A204.1 (cell line): ENCODE data around the gene NUP98.
A peak's percentile ranks its signal among the peaks of the same experiment; 100 is the strongest.

Source experiments
- FAIRE-seq: peaks from 2 replicates; lab custom pipeline; 2012; peaks lifted over from hg19 to GRCh38; lab: Jason Lieb, UNC

The NUP98 gene

GRCh38 chr11:3797329-3798090 lies at the start of gene NUP98:
TSS of gene NUP98 (minus strand) at chr11:3797554. CDS start at chr11:3782117, 15,437 bp downstream.
- peak; percentile 98 for FAIRE-seq

GRCh38 chr11:3845670-3846069 lies 48.3 kb upstream of the NUP98 start:
- FAIRE-seq: no peak

GRCh38 chr11:3845246-3845645 lies 47.9 kb upstream of the NUP98 start:
- FAIRE-seq: no peak

- FAIRE-seq: no peak
These were observed 46.0 kb upstream of the NUP98 start for GRCh38 chr11:3843326-3843725.

- FAIRE-seq: no peak
These were observed 44.3 kb upstream of the NUP98 start for GRCh38 chr11:3841426-3842350.

GRCh38 chr11:3840870-3841425 lies 43.6 kb upstream of the NUP98 start, which contains the start of gene RHOG:
TSS of gene RHOG (minus strand) at chr11:3840959. CDS start at chr11:3828138, 12,821 bp downstream.
- no peak for FAIRE-seq

GRCh38 chr11:3840004-3840869 lies 42.9 kb upstream of the NUP98 start:
- no peak for FAIRE-seq

GRCh38 chr11:3838504-3838903 lies 41.1 kb upstream of the NUP98 start:
- no peak for FAIRE-seq

- no peak for FAIRE-seq
These were observed 40.4 kb upstream of the NUP98 start for GRCh38 chr11:3837793-3838192.

- no peak for FAIRE-seq
These were observed 39.5 kb upstream of the NUP98 start for GRCh38 chr11:3836903-3837302.

GRCh38 chr11:3835751-3836150 lies 38.4 kb upstream of the NUP98 start:
- FAIRE-seq: no peak

GRCh38 chr11:3834664-3835461 lies 37.5 kb upstream of the NUP98 start:
- no peak for FAIRE-seq

- no peak for FAIRE-seq
These were observed 37.0 kb upstream of the NUP98 start for GRCh38 chr11:3834349-3834663.

GRCh38 chr11:3833449-3833848 lies 36.1 kb upstream of the NUP98 start:
- no peak for FAIRE-seq

GRCh38 chr11:3832816-3833215 lies 35.5 kb upstream of the NUP98 start:
- FAIRE-seq: no peak

- FAIRE-seq: no peak
These were observed 34.3 kb upstream of the NUP98 start for GRCh38 chr11:3831378-3832239.

- FAIRE-seq: no peak
These were observed 33.4 kb upstream of the NUP98 start for GRCh38 chr11:3830730-3831129.

GRCh38 chr11:3830088-3830487 lies 32.7 kb upstream of the NUP98 start:
- no peak for FAIRE-seq

- no peak for FAIRE-seq
These were observed 30.3 kb upstream of the NUP98 start for GRCh38 chr11:3827434-3828186.
